Limb (tissue), 2 donors: ENCODE measurements around the gene DCP1A.
"Not testable (repeated sequence)": the region's sequence is repeated elsewhere in the genome, so short reads cannot be mapped to it uniquely, and the experiment has no call there.

ENCODE experiments used
- DNase-seq, 2 donors: peaks; one replicate each; pipeline ENCODE4 v3.0.0-alpha.2; 2016; ENCODE audit errors: extremely low spot score in 2 of 2

DCP1A gene

GRCh38 chr3:53269193-53269592, 78.2 kb downstream of the DCP1A start:
- DNase-seq = not testable (repeated sequence)

GRCh38 chr3:53267766-53268165, 79.6 kb downstream of the DCP1A start:
- DNase-seq = no peak

DNA sequence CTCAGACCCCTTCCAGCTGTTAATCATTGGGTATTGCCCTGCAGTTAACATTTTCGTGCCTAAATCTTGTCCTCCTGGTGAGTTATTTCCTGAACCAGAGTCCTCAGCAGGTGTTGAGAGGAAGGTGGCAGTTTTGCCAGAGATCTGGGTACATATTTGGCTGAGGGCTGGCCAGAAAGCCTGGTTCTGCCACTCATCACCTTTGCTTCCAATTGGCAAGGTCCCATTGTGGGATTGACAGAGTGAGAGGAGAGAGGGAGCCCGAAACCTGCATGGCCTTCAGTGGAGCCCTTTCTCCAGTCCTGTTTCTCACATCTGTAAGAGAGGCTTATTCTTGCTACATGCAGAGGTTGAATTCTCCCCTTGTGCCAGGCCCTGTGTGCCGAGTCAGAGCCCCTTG, 82.6 kb downstream of the DCP1A start:
- DNase-seq = no peak

DNA sequence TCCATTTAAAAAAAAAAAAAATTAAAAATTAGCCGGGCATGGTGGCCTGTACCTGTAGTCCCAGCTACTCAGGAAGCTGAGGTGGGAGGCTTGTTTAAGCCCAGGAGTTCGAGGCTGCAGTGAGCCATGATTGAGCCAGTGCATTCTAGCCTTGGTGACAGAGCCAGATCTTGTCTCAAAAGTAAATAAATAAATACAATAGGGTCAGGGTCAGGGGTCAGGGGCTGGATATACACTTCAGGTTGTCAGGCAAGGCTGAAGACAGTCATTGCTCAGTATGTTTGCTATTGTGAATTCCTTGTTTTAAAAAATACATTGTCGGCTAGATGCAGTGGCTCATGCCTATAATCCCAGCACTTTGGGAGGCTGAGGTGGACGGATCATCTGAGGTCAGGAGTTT, 83.4 kb downstream of the DCP1A start:
- no peak for DNase-seq

DNA sequence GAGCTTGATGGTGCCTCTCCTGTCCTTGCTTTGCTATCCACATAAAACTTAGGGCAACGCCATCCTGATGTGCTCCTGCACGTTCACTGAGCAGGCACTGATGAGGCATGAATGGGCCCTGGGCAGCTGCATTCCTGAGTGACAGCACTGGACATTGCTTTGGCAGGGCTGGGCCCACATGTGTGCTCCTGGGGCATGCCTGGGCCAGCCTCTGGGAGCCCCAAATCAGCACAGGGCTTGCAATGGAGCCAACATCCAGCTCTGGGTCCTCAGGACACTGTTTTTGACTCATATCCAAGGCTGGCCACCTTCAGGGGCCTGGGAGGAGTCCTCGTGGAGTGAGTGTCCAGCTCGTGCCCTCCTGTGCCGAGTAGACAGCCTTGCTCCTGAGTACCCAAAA, 85.6 kb downstream of the DCP1A start:
- no peak for DNase-seq

GRCh38 chr3:53260286-53260785, 87.0 kb downstream of the DCP1A start:
- no peak for DNase-seq

GRCh38 chr3:53259427-53260259, 87.7 kb downstream of the DCP1A start:
- no peak for DNase-seq

DNA sequence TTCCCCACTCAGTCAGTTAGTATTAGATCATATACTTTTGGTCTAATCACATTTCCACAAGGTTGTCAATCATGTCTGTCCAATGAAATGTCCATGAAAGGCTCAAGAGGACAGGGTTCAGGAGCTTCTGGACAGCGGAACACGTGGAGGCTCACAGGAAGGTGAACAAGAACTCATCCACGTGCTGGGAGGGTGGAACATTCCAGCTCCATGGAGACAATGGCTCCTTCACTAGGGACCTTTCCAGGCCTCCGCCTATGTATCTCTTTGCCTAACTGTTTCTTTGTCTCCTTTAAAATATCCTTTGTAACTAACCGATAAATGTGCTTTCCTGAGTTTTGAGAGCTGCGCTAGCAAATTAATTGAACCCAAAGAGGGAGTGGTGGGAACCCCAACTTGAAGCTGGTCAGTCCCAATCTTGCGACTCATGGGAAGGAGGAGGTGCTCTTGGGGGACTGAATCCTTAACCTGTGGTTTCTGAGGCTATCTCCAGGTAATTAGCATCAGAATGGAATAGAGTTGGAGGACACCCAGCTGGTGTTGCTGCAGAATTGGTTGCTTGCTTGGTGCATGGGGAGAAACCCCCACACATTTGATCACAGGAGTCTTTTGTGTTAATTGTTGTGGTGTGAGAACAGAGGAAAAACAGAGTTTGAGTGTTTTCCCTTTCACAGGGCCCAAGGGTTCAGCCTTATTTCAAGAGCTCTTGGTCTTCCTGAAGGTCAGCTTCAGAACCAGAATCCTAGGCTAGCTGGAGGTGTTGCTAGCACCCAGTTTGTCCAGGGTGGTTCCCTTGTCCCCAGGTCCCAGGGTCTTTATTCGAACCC, 88.5 kb downstream of the DCP1A start:
- DNase-seq = no peak

- DNase-seq = no peak
These were observed 89.9 kb downstream of the DCP1A start for GRCh38 chr3:53257465-53257864.

- no peak for DNase-seq
These were observed 90.7 kb downstream of the DCP1A start for GRCh38 chr3:53256704-53257055.

- DNase-seq = peak; percentile 78 to 91
These were observed 91.3 kb downstream of the DCP1A start, which contains the start of gene TKT for GRCh38 chr3:53255775-53256703. TKT (minus strand) TSS chr3:53256022; CDS start chr3:53255942, 80 bp downstream.

GRCh38 chr3:53255423-53255774, 91.9 kb downstream of the DCP1A start:
- no peak for DNase-seq

GRCh38 chr3:53254509-53255422, 92.6 kb downstream of the DCP1A start:
- DNase-seq = peak in 1 of 2 donors; percentile 72

DNA sequence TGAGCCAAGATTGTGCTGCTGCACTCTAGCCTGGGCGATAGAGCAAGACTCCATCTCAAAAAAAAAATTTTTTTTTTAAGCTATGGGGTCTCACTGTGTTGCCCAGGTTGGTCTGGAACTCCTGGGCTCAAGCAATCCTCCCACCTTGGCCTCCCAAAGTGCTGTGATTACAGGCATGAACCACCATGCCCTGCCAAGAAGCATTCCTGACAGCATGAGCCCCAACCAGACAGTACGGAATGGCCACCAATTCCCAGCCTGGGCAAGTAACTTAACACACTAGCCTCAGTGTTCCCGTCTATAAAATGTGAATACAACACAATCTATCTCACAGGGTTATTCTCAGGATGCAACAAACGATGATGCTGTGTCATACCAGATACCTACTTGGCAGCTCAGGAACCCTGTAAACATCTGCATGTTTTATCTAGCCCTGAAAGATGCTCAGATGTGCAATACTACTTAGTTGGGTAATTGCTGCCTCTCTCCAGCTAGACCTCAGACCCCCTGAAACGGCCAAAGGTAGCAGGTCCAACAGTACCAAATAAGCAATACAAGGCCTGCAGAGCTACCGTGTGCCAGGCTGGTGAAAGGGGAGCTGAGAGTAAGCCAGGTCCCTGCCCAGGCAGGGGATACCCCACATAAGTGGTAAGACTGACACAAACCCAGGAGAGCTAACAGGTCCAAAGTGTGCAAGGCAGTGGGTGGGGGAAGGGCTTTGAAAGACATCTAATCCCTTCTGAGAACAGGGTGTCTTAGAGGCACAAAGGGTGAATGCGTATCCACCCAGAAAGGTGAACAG, 93.4 kb downstream of the DCP1A start:
- no peak for DNase-seq

- not testable (repeated sequence) for DNase-seq
These were observed 94.4 kb downstream of the DCP1A start for GRCh38 chr3:53252947-53253322.

DNA sequence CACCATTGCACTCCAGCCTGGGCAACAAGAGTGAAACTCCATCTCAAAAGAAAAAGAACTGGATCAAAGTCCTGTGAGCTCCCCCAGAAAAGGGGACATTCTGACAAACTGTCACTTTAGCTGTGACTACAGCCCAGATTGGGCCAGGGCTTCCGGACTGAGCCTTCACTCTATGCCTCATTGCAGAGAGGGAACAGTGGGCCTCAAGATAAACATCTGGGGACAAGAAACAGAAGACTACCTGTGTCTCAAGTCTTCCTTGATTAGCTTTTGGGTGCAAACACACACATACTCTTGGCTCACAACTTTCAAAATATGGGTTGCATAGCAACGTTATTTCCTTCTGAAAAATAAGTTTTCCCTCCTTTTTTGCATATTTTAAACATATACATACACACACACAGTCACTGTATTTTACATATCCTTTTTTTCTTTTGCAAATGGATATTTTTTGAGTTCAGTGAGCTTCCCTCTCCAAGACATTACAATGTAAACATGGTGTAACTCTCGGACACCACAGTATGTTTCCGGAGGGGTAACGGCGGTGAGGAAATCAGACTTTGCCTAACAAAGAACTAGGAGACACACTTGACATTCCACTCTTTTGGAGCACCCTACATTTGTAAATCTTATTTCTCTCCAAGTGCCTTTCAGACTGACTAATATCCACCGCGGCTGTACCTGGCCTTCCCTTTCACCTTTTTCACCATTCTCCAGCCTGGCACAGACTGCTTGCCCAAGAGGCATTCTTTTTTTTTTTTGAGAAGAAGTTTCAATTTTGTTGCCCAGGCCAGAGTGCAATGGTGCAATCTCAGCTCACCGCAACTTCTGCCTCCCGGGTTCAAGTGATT, 95.0 kb downstream of the DCP1A start:
- DNase-seq = no peak

DNA sequence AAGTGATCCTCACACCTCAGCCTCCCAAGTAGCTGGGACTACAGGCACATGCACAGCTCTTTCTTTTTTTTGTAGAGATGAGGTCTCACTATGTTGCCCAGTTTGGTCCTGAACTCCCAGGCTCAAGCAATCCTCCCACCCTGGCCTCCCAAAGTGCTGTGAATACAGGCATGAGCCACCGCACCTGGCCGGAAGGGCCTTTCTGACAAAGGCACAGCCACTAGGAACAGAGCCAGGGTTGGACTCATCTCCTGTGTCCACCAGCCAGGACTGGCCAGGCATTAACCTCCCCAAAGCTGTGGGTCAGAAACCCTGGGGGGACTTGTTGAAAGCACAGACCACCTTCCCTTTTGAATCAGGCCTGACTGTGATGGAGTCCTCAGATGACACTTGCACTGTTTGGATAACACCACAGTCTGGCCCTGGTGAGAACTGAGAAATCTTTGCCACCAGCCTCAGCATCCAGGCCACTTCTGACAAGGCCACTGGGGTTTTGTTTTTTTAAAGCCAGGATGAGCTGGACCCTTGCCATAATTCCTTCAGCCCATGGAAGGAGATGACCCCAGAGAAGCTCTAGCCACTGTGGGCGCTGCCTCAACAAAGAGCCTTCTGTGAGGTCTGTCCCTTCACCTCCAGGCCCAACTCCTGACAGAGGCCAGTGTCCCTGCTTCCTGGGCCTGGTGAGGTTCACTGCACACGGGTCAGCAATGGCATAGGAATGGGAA, 96.3 kb downstream of the DCP1A start:
- DNase-seq = no peak

DNA sequence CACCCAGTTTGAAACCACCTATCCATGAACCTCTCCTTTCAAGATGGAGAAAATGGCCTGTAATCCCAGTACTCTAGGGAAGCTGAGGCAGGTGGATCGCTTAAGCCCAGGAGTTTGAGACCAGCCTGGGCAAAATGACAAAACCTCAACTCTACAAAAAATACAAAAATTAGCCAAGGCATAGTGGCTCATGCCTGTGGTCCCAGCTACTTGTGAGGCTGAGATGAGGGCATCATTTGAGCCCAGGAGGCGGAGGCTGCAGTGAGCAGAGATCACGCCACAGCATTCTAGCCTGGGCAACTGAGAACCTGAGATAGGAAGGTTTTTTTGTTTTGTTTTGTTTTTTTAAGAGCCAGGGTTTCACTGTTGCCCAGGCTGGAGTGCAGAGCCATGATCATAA, 96.9 kb downstream of the DCP1A start:
- DNase-seq = no peak
